ENCODE measurements around the gene TMEM150B.

The TMEM150B gene

GRCh38 chr19:55350620-55351315, 25.6 kb upstream of the TMEM150B start:
- TF ChIP-seq POLR2A (IDR thresholded peaks at IDR 0.05; ENCODE audit: low read depth, low read length), result no peak
- no peak for DNase-seq (ENCODE audit: insufficient read length, low spot score)
- no peak for FAIRE-seq

GRCh38 chr19:55348317-55349034, 23.3 kb upstream of the TMEM150B start:
- DNase-seq (ENCODE audit: insufficient read length, low spot score) (no peak), FAIRE-seq (no peak)
- no peak for TF ChIP-seq POLR2A (IDR thresholded peaks at IDR 0.05; ENCODE audit: low read depth, low read length)

- FAIRE-seq, result no peak
- DNase-seq (ENCODE audit: insufficient read length, low spot score), result no peak
- TF ChIP-seq POLR2A (IDR thresholded peaks at IDR 0.05; ENCODE audit: low read depth, low read length), result no peak
These were observed 22.4 kb upstream of the TMEM150B start for GRCh38 chr19:55347442-55348009.

- TF ChIP-seq POLR2A (IDR thresholded peaks at IDR 0.05; ENCODE audit: low read depth, low read length), result no peak
- no peak for DNase-seq (ENCODE audit: insufficient read length, low spot score)
These were observed 21.7 kb upstream of the TMEM150B start for GRCh38 chr19:55346725-55347441.

GRCh38 chr19:55345818-55346724, 20.9 kb upstream of the TMEM150B start:
- no peak for FAIRE-seq
- DNase-seq (ENCODE audit: insufficient read length, low spot score), result peak; percentile 97

More at GRCh38 chr19:55346725-55347441, 21.7 kb upstream of the TMEM150B start:
- no peak for FAIRE-seq

GRCh38 chr19:55345101-55345817, 20.1 kb upstream of the TMEM150B start:
- no peak for FAIRE-seq
- no peak for DNase-seq (ENCODE audit: insufficient read length, low spot score)
- 0 out of 2 replicates have a peak, but pooled peaks have one; percentile 2 for TF ChIP-seq POLR2A (IDR thresholded peaks at IDR 0.05; ENCODE audit: low read depth, low read length)

More at GRCh38 chr19:55345818-55346724, 20.9 kb upstream of the TMEM150B start:
- no peak for TF ChIP-seq POLR2A (IDR thresholded peaks at IDR 0.05; ENCODE audit: low read depth, low read length)

- no peak for FAIRE-seq
- no peak for TF ChIP-seq POLR2A (IDR thresholded peaks at IDR 0.05; ENCODE audit: low read depth, low read length)
- no peak for DNase-seq (ENCODE audit: insufficient read length, low spot score)
These were observed 19.3 kb upstream of the TMEM150B start for GRCh38 chr19:55344444-55344843.

- DNase-seq (ENCODE audit: insufficient read length, low spot score), result no peak
- TF ChIP-seq POLR2A (IDR thresholded peaks at IDR 0.05; ENCODE audit: low read depth, low read length), result no peak
- FAIRE-seq, result no peak
These were observed 16.7 kb upstream of the TMEM150B start for GRCh38 chr19:55341595-55342531.

- DNase-seq (ENCODE audit: insufficient read length, low spot score), result peak; percentile 99
- no peak for TF ChIP-seq POLR2A (IDR thresholded peaks at IDR 0.05; ENCODE audit: low read depth, low read length)
- no peak for FAIRE-seq
These were observed 16.0 kb upstream of the TMEM150B start for GRCh38 chr19:55341171-55341588.

- FAIRE-seq (no peak), DNase-seq (ENCODE audit: insufficient read length, low spot score) (no peak)
- TF ChIP-seq POLR2A (IDR thresholded peaks at IDR 0.05; ENCODE audit: low read depth, low read length), result no peak; the same call in 1 of the 2 replicates
These were observed 15.6 kb upstream of the TMEM150B start for GRCh38 chr19:55340784-55341147.

Data from H54 (cell line).